Astrocyte (in vitro differentiated cells and primary cell): ENCODE measurements around the gene DRC7.

Experiments used
- EZH2 ChIP-seq: IDR thresholded peaks from 2 replicates; pipeline ENCODE4 v1.6.1; 2012; ENCODE audit warnings: mild to moderate bottlenecking, low read length, inconsistent platforms; ENCODE audit not compliant: insufficient read depth
- TF ChIP-seq, protein P1 (sequence below): IDR thresholded peaks from 2 replicates; pipeline ENCODE4 v1.5.1; 2011; ENCODE audit warnings: low read depth, mild to moderate bottlenecking, inconsistent platforms, low read length, moderate library complexity; ENCODE audit not compliant: insufficient read depth

DNA sequence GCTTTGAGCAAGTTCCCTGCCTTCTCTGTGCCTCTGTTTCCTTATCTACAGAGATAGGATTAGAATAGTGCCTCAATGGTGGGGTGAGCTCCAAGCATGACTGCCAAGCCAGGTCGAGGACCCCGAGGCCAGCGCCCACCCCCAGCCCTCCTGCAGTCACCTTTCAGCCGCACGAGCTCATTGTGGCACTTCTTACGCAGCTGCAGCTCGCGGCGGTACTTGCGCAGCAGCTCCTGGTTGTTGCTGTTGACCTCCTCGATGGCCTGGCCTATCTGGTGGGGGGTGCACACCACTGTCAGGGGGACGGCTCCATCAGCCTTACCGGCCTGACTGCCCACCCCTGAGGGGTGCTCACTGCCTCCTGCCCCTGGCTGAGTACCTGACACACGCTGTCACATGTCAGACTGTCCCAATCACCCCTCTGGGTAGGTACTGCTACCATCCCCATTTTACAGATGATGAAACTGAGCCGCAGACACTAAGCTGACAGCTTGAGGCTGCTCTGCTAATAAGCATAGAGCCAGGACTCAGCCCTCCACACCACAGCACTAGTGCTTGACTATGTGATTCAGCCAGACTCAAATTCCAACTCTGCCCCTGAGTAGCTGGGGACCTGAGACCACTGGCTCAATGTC lies 72.2 kb downstream of the DRC7 start:
- TF ChIP-seq, protein P1, sequence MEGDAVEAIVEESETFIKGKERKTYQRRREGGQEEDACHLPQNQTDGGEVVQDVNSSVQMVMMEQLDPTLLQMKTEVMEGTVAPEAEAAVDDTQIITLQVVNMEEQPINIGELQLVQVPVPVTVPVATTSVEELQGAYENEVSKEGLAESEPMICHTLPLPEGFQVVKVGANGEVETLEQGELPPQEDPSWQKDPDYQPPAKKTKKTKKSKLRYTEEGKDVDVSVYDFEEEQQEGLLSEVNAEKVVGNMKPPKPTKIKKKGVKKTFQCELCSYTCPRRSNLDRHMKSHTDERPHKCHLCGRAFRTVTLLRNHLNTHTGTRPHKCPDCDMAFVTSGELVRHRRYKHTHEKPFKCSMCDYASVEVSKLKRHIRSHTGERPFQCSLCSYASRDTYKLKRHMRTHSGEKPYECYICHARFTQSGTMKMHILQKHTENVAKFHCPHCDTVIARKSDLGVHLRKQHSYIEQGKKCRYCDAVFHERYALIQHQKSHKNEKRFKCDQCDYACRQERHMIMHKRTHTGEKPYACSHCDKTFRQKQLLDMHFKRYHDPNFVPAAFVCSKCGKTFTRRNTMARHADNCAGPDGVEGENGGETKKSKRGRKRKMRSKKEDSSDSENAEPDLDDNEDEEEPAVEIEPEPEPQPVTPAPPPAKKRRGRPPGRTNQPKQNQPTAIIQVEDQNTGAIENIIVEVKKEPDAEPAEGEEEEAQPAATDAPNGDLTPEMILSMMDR = no peak
- no peak for TF ChIP-seq EZH2
